Mesenteric fat pad (tissue), 1 donor: ENCODE measurements around the gene ZNF436. TPM values are rescaled to one million over a fixed set of nuclear protein-coding genes. Genes with fewer than 3 reads are reported as not detected.

Experiments
- DNase-seq: peaks from one replicate; pipeline ENCODE4 v3.0.0-alpha.2; 2020; ENCODE audit warnings: low spot score
- total RNA-seq: library from RNA; stranded (reverse); fragmentation: NEBNext Ultra II Directional; extraction: Animal tissue kit (Norgen Biotek cat#: 25700); gene quantifications from one replicate; pipeline ENCODE4 v1.2.1, GENCODE V29; 2021
- donor health status: DM: yes; HTN: yes; CAD: no.

The ZNF436 gene
- total RNA-seq, 1 donor from 2014 or later, result 18.8 TPM

- peak; percentile 99 for DNase-seq
Observed at GRCh38 chr1:23367791-23368561, 1.7 kb downstream of the ZNF436 start.

DNA sequence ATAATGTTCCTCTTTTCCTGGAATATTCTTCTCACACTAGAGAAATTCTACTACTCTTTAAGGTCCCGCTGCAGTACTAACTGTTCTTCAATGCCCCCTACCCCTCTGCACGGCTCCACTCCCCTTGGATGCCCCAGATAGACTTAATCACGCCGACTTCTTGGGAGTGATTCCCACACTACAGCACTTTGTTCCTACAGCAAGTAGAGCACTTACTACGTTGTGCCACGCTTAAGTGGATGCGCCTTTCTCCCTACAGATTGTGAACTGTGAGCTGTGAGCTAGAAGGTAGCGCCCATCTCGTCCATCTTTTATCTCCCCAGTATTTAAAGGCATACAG, 2.2 kb downstream of the ZNF436 start:
- peak; percentile 51 for DNase-seq

GRCh38 chr1:23366598-23366997, 3.0 kb downstream of the ZNF436 start:
- no peak for DNase-seq

- no peak for DNase-seq
Observed at GRCh38 chr1:23366146-23366545, 3.5 kb downstream of the ZNF436 start.

GRCh38 chr1:23362218-23362713, 7.4 kb downstream of the ZNF436 start:
- peak; percentile 22 for DNase-seq

GRCh38 chr1:23358310-23358875, 11.2 kb downstream of the ZNF436 start:
- no peak for DNase-seq

DNA sequence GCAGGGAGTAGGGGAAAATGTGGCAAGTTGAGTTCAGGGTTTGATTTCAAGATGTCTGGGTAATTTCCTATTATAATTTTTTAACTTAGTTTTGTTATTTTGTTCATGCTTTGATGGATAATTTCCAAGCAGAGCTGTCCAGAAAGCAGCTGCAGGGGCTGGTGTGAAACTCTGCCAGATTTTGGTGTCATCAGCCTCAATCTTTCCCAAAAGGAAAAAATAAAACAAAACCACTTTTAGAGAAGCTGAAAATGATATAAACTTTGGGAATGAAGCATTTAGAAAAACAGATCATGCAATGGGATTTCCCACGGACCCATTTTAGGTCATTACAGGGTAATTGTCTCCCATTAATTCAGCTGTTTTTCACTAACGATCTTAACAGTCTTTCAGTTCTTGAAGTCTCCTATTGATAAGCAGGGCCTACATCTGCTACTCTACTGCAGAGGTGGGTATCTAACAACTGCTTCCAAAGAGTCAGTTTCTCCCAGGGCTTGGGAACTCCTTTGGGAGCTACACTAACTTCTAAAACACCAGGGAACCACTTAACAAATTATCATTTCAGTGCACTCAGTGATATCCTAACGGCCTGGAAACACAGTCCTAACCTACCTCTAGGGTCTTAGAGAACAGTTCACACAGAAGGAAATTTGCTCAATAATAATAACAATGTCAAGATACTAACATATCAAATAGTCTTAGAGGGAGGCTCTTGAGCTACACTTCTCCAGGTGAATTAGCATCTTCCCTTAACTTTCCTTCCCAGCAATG, 12.3 kb downstream of the ZNF436 start:
- DNase-seq, result no peak

GRCh38 chr1:23356471-23357137, 13.0 kb downstream of the ZNF436 start:
- DNase-seq, result peak; percentile 26

DNA sequence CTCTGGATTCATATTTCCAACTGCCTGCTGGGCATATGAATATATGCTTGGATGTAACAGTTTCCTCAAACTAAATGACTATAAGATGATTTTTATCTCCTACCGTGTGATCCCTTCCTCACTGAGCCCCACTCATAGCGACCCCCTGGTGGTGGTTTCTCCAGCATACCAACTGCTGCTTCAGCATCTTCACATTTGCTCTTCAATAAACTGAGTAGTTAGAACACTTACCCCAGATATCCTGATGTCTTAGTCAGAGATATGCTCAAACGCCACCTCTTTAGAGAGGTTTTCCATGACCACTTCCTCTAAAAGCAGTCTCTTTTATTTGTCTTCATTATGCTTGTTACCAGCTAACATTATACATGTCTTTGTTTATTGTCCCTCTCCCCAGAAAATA, 15.4 kb downstream of the ZNF436 start:
- no peak for DNase-seq

GRCh38 chr1:23352096-23352695, 17.4 kb downstream of the ZNF436 start:
- no peak for DNase-seq

DNA sequence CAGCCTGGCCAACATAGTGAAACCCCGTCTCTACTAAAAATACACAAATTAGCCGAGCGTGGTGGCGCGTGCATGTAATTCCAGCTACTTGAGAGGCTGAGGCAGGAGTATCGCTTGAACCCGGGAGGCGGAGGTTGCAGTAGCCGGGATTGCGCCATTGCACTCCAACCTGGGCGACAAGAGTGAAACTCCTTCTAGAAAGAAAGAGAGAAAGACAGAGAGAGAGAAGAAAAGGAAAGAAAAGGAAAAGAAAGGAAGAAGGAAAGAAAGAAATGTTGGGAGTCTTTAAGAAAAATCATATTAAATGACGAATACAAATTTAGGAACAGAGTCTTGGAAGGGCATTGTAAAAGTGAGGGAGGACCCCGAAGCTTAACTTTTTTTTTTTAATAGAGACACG, 23.7 kb downstream of the ZNF436 start:
- DNase-seq, result no peak

GRCh38 chr1:23344987-23345472, 24.6 kb downstream of the ZNF436 start:
- DNase-seq, result no peak

DNA sequence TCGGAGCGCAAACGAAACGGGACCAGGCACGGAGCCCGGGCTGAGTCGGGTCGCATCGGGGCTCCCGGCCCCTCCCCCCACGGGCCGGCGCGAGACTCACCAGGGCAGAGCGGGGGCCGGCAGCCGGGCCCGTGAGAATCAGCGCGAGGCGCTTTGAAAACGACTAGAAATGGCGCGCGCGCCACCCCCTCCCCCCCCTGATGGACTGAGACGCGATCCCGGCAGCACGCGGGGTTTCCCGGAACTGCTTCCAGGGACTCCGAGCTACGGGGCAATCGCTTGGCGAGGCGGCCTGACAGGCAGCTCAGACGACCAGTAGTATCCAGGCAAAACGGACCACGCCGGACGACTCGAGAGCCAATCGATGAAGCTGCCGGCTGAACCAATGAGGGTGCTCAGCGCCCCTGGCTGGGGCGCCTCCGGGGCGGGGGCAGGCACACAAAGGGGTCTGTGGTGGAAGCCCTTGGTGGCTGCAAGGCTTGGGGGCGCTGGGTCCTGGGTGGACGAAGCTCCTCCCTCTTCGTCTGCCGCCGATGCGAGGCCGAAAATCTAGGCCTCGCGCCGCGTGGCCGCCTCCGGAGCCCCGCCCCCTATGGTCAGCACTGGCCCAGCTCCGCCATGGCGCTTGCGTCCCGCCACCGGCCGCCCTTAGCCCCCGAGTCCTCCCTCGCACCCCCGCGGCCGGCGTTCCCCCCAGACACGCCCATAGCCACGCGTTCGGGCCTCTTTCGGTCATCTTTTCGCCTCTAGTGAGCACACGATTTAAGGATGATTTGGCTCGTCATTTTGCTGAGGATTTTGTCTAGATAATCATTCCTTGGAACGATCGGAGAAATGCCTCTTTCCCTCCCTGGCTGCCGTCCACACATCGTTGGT, 25.3 kb downstream of the ZNF436 start, which contains the start of gene HNRNPR:
Gene HNRNPR (minus strand): TSS at position 174 of the 876 bp plus-strand sequence. CDS start 3,276 bp downstream, outside the sequence.
- peak; percentile 100 for DNase-seq

DNA sequence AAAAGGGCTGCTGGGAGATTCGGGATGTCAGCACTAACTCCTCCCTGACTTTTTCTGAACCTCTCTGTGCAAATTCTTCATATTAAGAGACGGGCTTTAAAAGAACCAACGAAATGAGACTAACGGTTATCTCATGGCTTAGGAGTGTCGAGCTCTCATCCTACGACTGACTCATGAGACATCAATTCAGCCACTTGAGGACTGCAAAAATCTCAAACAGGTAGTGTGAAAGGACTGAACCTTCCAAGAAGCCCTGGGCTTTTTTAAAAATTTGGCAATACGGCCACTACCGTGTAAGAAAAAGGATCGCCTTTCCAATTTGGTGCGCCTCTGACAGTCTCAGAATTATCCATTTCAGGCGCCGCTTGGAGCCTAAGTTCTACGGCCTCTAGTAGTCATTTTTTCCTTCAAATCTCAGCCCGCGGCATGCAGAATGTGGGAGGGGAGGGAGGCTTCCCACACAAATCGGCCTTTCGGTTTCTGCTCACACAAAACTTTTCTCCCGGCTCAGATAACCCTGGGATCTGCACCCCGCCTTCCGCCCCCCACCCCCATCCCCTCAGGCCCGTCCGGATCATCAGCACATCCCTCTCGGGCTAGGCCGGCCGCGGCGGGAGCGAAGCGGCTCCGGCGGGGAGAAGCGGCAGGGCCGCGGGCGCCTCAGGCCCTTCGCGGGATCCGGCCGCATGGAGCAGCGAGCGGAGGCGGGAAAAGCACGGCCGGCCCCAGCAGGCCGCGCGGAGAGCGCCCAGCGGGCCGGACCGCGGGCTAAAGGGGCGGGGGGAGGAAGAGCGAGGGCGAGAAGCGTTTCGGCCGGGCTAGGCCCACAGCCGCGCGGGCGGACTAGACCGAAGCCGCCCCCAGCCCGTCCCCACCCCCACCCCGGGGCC, 26.2 kb downstream of the ZNF436 start:
- no peak for DNase-seq

- no peak for DNase-seq
Observed at GRCh38 chr1:23341931-23342692, 27.5 kb downstream of the ZNF436 start.

DNA sequence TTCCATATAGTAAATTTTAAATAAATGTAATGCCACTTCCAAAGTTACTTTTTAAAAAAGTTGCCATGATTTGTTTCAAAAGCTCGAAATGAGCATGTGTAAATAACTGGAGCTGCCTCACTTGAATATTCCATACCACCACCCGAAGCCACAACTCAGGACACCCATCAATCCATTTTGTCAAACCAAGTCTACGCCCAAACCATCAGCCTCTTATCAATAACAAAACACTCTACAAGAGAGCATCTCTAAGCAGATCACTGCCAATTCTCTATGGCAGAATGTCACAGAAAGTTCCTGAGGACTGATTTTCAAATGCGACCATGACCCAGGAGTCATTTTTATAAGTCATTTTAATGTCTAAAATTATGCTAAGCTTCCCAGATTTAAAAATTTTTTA, 30.0 kb downstream of the ZNF436 start:
- no peak for DNase-seq

DNA sequence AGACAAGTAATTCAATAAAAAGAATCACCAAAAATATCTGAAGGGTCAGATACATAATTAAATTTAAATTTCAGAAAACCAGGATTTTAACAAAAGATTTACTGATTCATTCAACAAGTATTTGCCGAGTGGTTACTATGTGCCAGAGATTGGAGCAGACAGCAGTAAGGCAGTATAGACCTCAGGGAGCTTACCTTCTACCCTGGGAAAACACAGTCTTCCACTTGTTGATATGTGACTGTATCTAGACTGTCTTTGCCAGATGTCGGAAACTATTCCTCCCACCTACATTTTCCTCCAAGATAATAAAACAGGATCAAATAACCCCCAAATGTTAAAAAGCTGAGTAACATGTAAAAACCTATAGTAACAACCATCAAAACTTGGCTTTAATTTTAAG, 31.8 kb downstream of the ZNF436 start:
- DNase-seq, result no peak

- DNase-seq, result no peak
Observed at GRCh38 chr1:23331713-23332112, 37.9 kb downstream of the ZNF436 start.
